TTC549 (cell line): ENCODE results near the gene ZSCAN1.

Source experiments
- FAIRE-seq: peaks from 2 replicates; lab custom pipeline; 2012; peaks lifted over from hg19 to GRCh38; lab: Jason Lieb, UNC

The ZSCAN1 gene

DNA sequence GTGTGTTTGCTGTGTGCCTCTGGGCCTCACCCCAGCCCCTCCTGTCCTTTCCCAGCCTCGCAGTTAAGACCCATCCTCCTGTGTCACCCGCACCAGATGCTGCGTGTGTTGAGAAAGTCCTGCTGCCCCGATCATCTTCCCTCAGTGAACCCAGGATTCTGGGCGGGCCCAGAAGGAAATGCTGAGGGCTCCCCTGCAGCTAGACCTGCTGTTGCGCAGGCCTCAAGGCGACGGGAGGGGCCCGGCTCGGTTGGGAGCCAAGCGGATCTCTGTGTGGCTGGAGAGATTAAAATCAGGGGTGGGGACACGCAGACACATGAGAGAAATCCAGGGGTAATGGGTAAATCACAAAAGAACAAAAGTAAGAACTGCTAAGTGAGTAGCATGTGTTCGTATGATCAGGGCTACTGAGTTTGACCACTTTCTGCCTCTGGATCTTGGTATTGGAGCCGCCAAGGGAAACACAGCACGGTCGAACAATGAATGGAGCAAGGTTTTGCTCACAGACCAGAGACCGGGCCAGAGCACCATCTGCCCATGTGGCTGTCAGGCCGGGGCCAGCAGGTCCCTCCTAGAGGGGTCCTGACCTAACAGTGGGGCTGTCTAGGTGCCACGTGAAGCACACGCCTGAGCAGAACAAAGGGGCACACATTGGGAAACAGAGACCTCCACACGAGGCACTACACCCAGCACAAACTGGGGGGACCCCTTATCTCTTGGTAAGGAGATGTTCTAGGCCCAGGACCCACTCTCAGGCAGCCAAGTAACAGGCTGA is 7.1 kb downstream of the ZSCAN1 start:
- no peak for FAIRE-seq

DNA sequence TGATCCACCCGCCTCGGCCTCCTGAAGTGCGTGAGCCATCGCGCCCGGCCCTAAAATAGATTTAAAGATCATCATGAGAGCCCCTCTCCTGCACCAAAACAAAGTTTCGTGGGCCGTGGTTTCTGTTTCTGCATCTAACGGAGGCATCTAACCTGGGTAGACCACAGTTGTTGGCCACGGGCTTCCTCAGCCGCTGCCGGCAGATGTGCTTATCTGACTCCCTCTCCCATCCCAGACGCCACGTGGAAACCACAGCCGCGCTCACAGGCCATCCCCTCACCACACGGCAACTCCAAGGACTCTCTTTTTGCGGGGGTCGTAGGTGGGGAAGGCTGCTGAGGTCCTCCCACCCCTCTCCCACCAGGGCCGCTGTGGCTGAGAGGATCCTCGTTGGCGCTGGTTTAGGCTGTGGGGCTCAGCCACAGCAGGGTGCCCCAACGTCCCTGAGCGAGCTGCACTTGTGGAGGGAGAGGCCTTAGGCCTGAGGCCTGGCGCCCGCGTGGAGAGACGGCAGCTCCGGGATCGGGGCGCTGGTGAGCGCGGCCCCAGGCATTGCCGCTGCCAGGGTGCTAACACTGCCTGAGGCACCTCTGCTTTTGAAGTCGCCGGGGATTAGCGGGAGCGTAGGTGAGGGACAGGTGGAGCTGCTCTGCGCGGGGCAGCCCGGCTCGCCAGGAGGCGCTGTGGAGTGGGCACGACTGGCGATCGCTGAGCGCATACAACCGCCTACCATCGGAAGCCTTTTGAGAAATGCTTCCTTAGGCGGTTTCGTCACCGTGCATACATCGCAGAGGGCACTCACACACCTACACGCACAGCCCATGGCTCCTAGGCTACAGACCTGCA is 8.9 kb downstream of the ZSCAN1 start:
- FAIRE-seq = no peak

DNA sequence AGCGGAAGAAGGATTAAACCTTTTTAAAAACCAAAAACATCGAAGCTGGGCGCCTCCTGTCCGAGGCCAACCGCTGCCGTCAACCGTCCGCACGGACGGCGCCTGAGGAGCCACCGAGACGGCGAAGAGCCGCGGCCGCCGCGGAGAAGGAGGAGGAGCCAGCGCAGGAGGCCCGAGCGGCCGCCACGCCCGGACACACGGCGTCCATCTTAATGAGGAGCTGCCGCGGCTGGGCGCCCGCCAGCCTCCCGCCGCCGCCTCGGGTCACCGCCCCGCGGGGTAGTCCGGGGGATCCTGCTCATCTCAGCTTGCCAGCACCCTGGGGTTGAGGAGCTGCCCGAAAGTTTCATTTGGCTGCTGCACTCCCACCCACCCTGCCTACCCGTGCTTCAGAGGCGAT is 10.6 kb downstream of the ZSCAN1 start:
- FAIRE-seq = no peak

DNA sequence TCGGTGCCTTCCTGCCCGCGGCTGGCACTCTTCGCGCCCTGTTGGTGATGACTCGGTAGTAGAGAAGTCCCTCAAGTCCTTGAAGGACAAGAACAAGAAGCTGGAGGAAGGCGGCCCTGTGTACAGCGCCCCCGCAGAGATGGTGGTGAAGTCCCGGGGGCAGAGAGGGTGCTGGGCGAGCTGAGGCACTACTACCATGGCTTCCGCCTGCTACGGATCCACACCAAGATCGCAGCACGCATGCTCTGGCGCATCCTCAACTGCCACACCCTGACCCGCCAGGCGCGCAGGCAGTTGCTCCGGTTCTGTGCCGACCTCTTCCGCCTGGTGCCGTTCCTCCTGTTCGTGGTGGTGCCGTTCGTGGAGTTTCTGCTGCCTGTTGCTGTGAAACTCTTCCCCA is 11.1 kb downstream of the ZSCAN1 start:
- no peak for FAIRE-seq

DNA sequence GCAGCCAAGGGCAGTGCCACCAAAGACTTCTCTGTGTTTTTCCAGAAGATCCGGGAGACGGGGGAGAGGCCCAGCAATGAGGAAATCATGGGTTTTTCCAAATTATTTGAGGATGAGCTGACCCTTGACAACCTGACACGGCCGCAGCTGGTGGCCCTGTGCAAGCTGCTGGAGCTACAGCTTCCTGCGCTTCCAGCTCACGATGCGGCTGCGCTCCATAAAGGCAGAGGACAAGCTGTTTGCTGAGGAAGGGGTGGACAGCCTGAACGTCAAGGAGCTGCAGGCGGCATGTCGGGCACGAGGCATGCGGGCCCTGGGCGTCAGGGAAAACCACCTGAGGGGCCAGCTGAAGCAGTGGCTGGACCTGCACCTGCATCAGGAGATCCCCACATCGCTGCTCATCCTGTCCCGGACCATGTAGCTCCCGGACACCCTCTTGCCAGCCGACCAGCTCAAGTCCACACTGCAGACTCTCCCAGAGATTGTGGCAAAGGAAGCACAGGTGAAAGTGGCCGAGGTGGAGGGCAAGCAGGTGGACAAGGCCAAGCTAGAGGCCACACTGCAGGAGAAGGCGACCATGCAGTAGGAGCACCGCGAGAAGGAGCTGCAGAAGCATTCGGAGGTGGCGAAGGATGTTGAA is 11.7 kb downstream of the ZSCAN1 start:
- no peak for FAIRE-seq

DNA sequence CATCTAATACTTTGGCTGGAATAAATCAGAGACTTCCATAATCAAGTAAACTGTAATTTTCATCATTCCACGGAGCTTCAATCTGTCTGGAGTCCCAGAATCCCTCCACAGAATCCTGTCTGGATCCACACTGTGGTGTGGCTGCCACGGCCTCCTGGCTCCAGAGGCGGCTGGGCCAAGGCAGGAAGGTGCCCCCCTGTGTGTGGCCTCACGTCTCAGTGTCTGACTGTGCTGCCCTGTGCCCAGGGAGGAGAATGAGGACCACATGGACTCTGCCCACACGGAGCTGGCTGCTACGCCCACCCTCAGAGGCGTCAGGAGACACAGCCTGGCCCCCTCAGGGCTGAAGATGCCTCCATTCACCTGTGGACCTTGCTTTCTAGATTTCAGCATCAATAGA is 13.0 kb downstream of the ZSCAN1 start:
- FAIRE-seq = no peak

DNA sequence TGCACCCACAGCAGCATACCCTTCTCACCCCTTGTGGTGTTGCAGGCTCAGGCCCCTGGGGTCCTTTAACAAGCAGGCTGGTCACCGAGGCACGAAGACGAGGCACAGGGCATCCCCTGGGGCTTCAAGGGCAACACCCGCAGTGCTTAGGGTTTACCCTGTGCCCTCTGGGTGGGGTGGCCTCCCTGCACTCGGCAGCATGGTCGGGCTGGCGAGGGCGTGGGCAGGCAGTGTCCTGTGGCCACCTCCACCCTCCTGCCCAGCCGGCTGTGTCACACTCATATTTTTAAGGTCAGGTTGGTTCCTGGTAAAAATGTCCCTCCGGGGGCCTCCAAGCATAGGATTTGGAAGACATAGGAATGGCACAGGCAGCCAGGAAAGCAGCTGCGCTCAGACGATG is 13.8 kb downstream of the ZSCAN1 start:
- FAIRE-seq = no peak

DNA sequence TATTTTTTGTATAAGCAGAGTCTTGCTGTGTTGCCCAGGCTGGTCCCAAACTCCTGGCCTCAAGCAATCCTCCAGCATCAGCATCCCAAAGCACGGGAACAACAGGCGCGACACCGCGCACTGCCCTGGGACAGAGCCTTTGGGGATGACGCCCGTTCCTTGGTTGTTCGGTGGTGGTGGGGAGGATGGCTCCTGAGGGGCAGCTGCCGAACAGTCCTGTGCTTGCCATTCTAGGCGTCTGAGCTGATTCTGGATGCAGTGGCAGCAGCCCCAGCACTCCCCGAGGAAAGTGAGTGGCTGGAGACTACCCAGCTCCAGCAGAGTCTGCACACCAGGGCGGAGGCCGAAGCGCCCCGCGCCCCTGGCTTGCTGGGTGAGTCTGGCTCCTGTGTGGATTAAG is 18.4 kb downstream of the ZSCAN1 start:
- FAIRE-seq = no peak

DNA sequence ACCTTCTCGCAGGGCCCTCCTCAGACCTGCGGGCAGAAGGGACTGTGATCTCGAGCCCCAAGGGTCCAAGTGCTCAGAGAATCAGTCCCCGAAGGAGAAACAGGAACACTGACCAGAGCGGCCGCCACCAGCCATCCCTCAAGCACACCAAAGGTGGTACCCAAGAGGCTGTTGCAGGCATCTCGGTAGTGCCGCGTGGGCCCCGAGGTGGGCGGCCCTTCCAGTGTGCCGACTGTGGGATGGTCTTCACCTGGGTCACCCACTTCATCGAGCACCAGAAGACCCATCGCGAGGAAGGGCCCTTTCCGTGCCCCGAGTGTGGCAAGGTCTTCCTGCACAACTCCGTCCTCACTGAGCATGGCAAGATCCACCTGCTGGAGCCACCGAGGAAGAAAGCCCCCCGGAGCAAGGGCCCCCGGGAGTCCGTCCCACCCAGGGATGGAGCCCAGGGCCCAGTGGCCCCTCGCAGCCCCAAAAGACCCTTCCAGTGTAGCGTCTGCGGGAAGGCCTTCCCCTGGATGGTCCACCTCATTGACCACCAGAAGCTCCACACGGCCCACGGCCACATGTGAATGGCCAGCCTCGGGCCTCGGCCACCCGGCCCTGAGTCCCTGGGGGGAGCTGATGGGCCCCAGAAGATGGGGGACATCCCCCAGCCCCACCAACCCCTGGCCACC is 19.8 kb downstream of the ZSCAN1 start:
- no peak for FAIRE-seq

DNA sequence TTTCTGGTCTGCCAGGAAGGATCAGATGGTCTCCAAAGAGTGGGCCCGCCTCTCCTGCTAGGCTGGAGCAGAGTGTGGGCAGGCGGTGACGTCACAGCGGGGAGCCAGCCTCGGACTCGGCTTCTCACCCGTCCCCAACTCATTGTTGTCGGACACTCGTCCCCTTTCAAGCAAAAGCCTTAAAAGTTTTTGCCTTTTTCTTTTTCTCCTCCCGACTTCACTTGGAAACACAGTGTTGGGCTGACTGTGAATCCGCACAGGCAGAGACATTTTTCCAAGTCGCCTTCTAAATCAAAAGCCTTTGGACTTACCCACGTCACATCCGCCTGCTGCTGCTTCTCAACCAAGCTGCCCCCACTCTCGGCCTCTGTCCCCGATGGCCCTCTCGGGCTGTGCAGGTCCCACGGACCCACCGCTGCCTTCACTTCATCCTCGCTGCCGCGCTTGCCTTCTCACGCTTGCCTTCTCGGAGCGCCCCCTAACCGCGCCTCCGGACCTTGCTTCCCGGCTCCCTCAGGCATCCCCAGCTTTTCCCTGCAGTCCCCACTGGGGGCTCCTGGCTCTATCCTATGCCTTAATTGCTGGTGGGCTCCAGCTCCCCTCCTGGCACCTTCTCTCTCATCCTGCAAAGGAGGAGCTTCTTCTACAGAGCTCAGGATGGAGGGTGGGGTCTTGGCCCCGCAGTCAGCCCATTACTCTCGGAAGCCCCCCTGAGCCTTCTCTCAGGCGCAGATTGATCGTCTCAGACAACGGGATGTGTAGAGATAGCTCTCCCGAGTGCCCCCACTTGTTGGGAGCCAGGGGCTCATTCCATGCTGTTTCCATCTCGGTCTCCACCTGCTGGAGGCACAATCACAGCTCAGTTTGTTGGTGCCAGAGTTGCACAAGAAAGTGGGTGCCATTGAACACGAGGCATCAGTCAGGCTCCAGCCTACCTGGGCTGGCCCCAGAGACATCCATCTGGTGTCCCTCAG is 21.4 kb downstream of the ZSCAN1 start:
- FAIRE-seq = no peak

DNA sequence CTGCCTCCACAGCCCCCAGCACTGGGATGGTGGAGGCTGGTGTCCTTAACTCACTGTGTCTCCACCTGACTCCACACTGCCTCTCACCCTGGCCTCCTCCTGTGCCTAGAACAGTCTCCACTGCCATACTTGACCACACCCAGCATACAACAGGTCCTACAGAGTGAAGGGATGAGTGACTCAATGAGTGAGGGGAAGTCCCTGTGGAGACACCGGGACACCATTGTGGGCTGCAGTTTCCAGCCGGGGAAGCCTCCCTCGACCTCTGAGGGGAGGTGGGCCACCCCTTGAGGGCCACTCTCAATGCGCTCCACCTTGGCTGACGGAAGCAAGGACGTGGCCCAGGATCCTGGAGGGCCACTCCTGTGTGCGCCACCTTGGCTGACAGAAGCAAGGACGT is 22.4 kb downstream of the ZSCAN1 start:
- FAIRE-seq = no peak

DNA sequence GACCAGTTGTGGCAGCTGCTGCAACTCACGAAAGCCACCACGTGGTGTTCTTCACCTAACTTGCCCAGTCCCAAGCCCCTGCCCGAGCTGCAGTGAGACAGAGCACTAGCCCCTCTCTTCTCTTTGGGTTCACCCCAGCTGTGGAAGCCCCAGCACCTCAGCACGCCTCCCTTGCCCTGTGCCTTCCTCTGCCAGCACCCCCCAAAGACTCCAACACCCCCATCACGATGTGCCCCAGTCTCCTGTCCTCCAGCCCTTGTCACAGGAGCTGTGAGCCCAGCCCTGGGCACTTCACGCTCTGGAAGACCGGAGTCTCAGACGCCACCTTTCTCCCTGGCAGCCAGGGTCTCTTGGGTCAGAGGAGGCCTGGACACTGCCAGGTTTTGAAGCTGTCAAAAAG is 23.0 kb downstream of the ZSCAN1 start:
- FAIRE-seq = no peak

DNA sequence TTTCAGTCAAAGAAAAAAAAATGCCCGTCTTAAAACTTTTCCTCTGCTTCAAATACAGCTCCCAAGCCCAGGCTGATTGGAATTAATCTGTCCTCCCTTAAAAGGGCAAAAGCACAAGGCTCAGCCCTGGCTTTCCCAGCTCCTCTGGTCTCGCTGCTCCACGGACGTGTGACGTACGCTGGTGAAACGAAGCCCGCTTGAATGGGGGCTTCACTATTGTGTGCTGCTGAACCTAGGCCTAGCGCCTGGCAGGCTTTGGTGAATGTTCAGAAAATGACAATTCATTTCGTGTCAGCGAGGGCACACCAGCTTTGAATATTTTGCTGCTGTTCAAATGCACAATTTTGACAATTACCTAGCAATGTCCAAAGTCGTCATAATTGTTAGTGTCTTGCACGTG is 24.6 kb downstream of the ZSCAN1 start:
- FAIRE-seq = no peak

DNA sequence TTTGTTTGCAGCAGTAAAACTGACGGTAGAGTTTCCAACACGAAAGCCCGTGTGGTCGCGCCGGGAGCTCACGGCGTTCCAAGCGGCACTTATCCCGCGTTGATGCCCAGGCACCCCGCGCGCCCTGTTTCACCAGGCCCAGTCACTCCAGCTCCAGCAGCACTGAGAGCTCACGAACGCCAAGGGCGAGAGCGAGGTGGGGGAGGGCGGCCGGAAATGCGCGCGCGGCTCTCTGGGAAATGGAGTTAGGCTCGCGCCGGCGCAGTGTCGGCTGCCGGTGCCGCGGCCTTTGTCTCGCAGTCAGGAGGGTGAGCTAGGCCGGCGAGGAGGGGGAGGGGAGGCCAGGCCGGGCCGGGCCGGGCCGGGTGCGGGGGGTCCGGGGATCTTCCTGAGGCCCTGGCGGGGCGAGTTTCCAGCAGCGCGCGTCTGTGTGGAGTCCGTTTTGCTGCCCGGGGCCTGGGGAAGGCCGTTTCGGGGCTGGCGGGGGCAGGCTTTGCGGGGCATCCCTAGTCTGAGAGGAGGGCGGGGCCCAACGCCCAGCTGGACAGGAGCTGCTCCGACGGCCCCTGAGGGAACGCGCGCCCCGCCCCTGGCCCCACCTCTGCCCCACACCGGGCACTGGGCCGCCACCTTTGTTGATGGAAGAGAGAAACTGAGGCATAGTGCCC is 25.3 kb downstream of the ZSCAN1 start, which contains the start of gene ZNF135:
Gene ZNF135 (plus strand): TSS at position 280 of the 668 bp plus-strand sequence. CDS start 721 bp downstream, outside the sequence.
- no peak for FAIRE-seq

DNA sequence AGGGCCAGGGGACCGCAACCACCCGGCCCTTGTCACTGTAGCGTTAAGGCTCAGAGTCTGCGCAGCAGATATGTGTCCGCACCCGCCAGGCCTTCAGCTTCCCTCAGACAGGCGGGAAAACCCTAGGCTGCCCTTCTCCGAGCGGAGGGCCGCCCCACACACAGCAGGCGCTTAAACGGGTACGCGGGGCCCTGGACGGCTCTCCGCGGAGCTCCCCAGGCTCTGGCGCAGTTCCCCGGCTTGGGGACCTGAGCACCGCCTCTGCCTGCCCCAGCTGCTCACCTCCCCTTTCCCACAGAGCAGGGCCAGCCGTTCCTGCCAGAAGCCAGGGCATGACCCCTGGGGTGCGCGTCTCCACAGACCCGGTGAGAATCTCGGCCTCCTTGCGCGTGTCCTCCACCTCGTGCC is 25.9 kb downstream of the ZSCAN1 start:
- FAIRE-seq = no peak

DNA sequence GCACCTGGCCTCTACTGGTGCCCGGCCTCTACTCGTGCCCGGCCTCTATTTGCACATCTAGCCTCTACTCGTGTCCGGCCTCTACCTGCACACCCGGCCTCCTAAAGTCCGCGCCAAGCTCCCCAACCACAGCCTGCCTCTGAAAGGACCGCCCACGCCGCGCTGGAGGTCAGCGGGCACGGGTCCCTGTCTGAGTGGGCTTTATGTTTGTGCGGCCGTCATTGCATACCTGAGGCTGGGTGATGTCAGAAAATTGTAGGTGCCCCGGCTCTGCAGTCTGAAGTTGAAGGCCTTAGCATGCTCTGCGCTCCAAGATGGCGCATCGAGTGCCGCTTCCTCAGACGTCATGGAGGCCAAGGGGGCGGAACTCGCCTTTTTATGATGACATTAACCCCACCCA is 26.4 kb downstream of the ZSCAN1 start:
- FAIRE-seq = no peak

DNA sequence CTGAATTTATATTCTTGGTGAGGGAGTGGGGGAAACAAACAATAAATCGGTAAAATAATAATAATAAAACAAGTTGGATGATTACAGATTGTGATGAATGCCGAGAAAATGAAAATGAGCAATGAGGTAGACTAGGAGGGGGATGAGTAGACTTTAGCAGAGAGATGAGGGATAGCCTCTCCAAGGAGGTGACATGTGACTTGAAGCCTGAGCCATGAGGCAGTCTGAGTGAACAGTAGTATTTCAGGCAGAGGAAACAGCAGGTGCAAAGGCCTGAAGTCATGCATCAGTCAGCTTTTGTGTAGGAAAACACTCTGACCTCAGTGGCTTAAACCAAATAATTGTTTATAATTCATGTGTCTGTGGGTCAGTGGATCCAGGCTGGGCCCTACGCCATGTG is 29.9 kb downstream of the ZSCAN1 start:
- no peak for FAIRE-seq

DNA sequence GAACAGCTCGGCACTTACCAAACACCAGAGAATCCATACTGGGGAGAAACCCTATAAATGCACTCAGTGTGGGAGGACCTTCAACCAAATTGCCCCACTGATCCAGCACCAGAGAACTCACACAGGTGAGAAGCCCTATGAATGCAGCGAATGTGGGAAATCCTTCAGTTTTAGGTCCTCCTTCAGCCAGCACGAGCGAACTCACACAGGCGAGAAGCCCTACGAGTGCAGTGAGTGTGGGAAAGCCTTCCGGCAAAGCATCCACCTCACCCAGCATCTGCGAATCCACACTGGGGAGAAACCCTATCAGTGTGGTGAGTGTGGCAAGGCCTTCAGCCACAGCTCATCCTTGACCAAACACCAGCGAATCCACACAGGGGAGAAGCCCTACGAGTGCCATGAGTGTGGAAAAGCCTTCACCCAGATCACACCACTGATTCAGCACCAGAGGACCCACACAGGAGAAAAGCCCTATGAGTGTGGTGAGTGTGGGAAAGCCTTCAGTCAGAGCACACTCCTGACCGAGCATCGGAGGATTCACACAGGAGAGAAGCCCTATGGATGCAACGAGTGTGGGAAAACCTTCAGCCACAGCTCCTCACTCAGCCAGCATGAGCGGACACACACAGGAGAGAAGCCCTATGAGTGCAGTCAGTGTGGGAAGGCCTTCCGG is 33.6 kb downstream of the ZSCAN1 start:
- FAIRE-seq = no peak

DNA sequence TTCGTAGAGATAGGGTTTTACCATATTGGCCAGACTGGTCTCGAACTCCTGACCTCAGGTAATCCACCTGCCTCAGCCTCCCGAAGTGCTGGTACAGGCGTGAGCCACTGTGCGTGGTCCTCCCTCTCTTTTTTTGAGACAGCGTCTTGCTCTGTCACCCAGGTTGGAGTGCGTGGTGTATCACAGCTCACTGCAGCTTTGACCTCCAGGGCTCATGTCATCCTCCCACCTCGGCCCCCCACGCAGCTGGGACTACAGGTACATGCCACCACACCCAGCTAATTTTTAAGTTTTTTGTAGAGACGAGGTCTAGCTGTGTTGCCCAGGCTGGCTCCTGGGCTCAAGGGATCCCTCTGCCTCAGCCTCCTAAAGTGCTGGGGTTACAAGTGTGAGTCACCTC is 46.0 kb downstream of the ZSCAN1 start:
- no peak for FAIRE-seq

DNA sequence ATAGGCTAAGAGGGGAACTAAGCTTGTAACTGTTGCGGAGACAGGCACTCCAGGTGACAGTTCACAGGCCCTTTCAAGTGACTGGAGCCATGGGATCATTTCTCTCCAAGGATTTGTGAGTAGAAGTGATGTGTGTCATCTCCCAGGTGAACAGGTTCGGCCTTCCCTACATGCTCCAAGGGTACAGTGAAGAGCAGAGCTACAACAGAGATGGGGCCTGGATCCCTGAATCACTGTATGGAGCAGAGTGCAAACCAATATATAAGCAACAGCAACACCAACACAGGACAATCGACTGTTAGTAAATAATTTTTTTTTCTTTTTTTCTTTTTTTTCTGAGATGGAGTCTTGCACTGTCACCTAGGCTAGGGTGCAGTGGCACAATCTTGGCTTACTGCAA is 49.2 kb downstream of the ZSCAN1 start:
- no peak for FAIRE-seq
